ENCODE data around the gene CDH4.

The CDH4 gene

DNA sequence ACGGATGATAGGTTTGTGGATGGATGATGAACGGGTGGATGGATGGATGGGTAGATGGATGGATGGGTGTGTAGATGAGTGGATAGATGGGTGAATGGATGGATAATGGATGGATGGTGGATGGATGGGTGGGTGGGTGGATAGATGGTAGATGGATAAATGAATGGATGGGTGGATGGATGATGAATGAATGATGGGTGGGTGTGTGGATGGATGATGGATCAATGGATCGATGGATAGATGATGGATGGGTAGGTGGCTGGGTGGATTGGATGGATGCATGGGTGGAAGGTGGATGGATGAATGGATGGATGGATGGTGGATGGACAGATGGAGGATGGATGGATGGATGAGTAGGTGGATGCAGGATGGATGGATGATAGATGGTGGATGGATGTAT lies 419.5 kb downstream of the CDH4 start:
- TF ChIP-seq, protein P1, sequence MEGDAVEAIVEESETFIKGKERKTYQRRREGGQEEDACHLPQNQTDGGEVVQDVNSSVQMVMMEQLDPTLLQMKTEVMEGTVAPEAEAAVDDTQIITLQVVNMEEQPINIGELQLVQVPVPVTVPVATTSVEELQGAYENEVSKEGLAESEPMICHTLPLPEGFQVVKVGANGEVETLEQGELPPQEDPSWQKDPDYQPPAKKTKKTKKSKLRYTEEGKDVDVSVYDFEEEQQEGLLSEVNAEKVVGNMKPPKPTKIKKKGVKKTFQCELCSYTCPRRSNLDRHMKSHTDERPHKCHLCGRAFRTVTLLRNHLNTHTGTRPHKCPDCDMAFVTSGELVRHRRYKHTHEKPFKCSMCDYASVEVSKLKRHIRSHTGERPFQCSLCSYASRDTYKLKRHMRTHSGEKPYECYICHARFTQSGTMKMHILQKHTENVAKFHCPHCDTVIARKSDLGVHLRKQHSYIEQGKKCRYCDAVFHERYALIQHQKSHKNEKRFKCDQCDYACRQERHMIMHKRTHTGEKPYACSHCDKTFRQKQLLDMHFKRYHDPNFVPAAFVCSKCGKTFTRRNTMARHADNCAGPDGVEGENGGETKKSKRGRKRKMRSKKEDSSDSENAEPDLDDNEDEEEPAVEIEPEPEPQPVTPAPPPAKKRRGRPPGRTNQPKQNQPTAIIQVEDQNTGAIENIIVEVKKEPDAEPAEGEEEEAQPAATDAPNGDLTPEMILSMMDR (IDR thresholded peaks at IDR 0.05; ENCODE audit: control insufficient read depth, extremely low read depth, insufficient read depth) = no peak
- DNase-seq (ENCODE audit: low read depth) = no peak
- H3K4me3 ChIP-seq (ENCODE audit: low read depth, low read length) = no peak overlapping the region

DNA sequence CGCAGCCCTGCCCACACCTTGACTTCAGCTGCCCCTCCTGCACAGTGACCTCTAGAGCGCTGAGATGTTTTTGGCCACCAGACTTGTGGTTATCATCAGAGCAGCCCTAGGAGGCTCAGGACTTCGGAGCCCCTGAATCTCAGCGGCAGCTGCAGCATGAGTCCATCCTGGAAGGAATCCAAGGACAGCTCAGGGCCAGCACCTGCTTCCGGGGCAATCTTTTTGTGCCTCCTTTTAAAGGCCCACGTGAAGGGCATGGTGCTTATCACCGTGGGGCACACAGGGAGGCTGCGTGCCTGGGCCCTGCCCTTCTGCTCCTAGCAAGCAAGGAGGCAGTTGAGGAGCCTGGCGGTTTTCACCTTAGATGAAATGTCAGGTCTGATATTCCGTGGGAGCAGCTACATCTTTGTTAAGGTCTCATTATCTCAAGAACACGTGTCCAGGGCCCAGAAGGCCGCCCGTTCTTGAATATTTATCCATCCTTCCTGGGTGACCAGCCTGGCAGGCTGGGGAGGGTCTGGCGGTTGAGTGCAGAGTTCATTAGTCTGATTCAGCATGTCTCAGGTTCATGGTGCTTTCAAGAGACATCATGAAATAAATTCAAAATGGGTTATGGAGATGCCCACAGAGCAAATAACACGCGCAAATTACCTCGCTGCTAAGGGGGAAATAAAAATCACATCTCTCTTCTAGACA lies 421.2 kb downstream of the CDH4 start:
- TF ChIP-seq, protein P1 (IDR thresholded peaks at IDR 0.05; ENCODE audit: control insufficient read depth, extremely low read depth, insufficient read depth) = no peak
- no peak for DNase-seq (ENCODE audit: low read depth)
- no peak overlapping the region for H3K4me3 ChIP-seq (ENCODE audit: low read depth, low read length)

DNA sequence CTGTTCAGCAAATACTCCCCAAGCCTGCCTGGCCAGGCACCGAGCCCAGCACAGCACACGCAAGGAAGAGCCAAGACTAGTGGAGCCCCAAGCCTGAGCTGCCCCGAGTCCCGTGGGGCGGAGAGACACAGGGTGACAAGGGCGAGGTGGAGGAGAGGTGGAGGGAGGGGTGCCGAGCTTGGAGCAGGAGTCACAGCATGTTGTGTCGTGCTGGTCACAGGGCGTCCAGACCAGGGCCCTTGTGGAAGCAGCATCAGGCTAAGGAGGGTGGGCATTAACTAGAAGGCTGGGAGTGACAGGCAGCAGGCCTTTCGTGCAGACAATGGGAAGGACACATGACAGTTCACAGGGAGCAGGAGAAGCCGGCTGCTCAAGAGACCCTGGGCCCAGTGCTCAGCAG lies 422.1 kb downstream of the CDH4 start:
- no peak for DNase-seq (ENCODE audit: low read depth)
- TF ChIP-seq, protein P1 (IDR thresholded peaks at IDR 0.05; ENCODE audit: control insufficient read depth, extremely low read depth, insufficient read depth) = no peak
- no peak overlapping the region for H3K4me3 ChIP-seq (ENCODE audit: low read depth, low read length)

DNA sequence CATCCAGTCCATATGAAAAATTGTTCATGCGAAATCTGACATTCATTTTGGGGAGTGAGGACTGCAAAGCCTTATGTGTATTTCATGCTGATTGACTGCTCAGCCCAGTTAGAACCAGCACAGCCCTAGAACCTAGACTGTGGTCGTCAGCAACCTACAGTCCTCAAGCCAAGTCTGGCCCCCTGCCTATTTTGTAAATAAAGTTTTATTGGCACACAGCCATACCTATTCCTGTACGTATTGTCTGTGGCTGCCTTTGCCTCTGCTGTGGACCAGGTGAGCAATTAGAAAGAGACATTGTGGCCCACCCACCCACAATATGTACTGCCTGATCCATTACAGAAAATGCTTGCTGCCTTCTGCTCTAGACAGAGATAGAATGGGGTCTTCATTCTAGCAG lies 422.6 kb downstream of the CDH4 start:
- DNase-seq (ENCODE audit: low read depth) = no peak
- no peak overlapping the region for H3K4me3 ChIP-seq (ENCODE audit: low read depth, low read length)
- TF ChIP-seq, protein P1 (IDR thresholded peaks at IDR 0.05; ENCODE audit: control insufficient read depth, extremely low read depth, insufficient read depth) = no peak

DNA sequence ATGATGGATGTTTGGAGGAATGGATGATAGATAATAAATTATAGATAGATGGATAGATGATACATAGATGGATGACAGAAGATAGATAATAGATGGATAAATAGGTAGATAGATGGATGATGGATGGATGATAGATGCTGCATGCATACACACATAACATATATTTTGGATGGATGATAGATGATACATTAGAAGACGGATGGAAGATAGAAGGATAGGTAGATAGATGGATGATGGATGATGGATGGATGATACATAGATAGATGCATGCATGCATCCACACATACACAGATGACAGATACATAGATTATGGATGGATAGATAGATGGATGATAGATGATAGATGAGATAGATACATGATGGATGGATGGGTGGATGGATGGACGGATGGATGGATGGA lies 425.9 kb downstream of the CDH4 start:
- TF ChIP-seq, protein P1 (IDR thresholded peaks at IDR 0.05; ENCODE audit: control insufficient read depth, extremely low read depth, insufficient read depth) = no peak
- no peak overlapping the region for H3K4me3 ChIP-seq (ENCODE audit: low read depth, low read length)
- DNase-seq (ENCODE audit: low read depth) = no peak

DNA sequence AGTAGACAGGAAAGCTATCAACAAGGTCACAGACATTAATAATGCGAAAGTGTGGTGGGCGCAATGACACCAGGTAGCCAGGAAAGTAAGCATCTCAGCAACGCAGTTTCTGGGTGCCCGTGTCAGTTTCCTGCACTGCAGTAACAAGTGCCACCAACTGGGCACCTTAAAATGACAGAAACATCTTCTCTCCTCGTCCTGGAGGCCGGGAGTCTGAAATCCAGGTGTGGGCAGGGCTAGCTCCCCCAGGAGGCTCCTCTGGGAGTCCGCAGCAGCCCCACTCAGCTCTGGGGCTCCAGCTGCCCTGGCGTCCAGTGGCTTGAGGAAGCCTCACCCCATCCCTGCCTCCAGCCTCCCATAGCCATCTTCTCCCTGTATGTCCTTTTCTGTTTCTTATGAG lies 426.4 kb downstream of the CDH4 start:
- H3K4me3 ChIP-seq (ENCODE audit: low read depth, low read length) = no peak overlapping the region
- TF ChIP-seq, protein P1 (IDR thresholded peaks at IDR 0.05; ENCODE audit: control insufficient read depth, extremely low read depth, insufficient read depth) = no peak

DNA sequence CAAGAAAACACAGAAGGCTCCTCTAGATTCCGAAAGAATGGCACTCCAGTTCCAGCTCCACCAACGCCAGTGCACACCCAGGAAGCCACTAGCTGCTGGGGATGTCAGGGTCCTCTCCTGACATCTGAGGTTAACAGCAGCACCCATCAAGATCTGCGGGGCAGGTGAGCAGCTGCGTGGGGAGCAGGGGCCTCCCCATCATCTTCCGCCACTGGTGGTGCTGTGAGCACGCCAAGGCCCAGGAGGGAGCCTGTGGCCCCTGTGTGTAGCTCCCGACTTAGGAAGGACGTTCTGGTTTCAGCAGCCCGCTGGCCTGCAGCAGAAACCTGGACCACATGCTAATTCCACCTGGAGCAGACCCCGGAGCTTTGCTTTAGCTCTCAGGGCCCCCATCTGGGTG lies 427.4 kb downstream of the CDH4 start:
- TF ChIP-seq, protein P1 (IDR thresholded peaks at IDR 0.05; ENCODE audit: control insufficient read depth, extremely low read depth, insufficient read depth) = no peak
- DNase-seq (ENCODE audit: low read depth) = no peak
- H3K4me3 ChIP-seq (ENCODE audit: low read depth, low read length) = no peak overlapping the region

More for the DNA sequence above, 426.4 kb downstream of the CDH4 start:
- no peak for DNase-seq (ENCODE audit: low read depth)

Data from LNCaP clone FGC (cell line).